Astrocyte of the cerebellum (primary cell): ENCODE data around the gene PHAX.
A peak's percentile ranks its signal among the peaks of the same experiment; 100 is the strongest.

Source experiments
- DNase-seq: peaks from one replicate; pipeline ENCODE4 v3.0.0-alpha.2; 2011; ENCODE audit warnings: low read depth
- H3K4me3 ChIP-seq: 2 replicates; pipeline ENCODE4 v1.5.1; 2011; ENCODE audit warnings: mild to moderate bottlenecking, low read depth, low read length, moderate library complexity
- CTCF ChIP-seq: IDR thresholded peaks from 2 replicates; pipeline ENCODE4 v1.5.1; 2012; ENCODE audit warnings: low read length, low read depth, moderate library complexity, mild to moderate bottlenecking; ENCODE audit errors: missing control alignments
- in situ Hi-C: cut with HindIII; loops from 2 replicates; pipeline ENCODE4 v1.10.0; 2017; ENCODE audit warnings: low sequenced_read_pairs

The PHAX gene

DNA sequence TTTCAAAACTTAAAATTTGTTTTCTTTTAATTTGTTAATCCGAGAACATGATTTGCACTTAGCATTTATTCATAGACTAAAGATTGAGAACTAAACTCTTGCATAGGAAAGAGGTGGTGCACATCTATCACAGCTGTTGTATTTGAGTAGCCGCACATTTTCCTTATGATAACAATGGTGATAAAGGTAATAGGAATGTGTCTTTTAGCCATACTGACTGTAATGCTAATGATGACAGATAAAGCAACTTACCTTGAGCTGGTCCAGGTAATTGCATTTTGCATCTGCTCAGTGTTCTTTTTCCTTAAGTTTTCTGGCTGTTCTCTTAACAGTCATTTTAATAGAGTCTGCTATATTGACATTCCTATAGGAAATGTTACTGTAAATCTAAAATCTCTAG, 19.0 kb downstream of the PHAX start:
- no peak overlapping the region for H3K4me3 ChIP-seq
- in situ Hi-C loops: no loop called here
- DNase-seq: no peak
- no peak for TF ChIP-seq CTCF

GRCh38 chr5:126624534-126624933, 23.8 kb downstream of the PHAX start:
- TF ChIP-seq CTCF: no peak
- no peak overlapping the region for H3K4me3 ChIP-seq
- in situ Hi-C loops: no loop called here
- peak; percentile 36 for DNase-seq

- no peak for DNase-seq
- in situ Hi-C loops: no loop called here
- TF ChIP-seq CTCF: no peak
- no peak overlapping the region for H3K4me3 ChIP-seq
Measured at GRCh38 chr5:126628102-126628501, 27.4 kb downstream of the PHAX start.

- H3K4me3 ChIP-seq: no peak overlapping the region
- in situ Hi-C loops: no loop called here
- TF ChIP-seq CTCF: no peak
- DNase-seq: no peak
Measured at GRCh38 chr5:126631920-126632319, 31.2 kb downstream of the PHAX start.

- DNase-seq: no peak
- no peak overlapping the region for H3K4me3 ChIP-seq
- TF ChIP-seq CTCF: no peak
- in situ Hi-C loops: no loop called here
Measured at GRCh38 chr5:126633552-126633951, 32.8 kb downstream of the PHAX start.

GRCh38 chr5:126635585-126635984, 34.8 kb downstream of the PHAX start:
- TF ChIP-seq CTCF: no peak
- H3K4me3 ChIP-seq: no peak overlapping the region
- DNase-seq: no peak
- in situ Hi-C loops: no loop called here

DNA sequence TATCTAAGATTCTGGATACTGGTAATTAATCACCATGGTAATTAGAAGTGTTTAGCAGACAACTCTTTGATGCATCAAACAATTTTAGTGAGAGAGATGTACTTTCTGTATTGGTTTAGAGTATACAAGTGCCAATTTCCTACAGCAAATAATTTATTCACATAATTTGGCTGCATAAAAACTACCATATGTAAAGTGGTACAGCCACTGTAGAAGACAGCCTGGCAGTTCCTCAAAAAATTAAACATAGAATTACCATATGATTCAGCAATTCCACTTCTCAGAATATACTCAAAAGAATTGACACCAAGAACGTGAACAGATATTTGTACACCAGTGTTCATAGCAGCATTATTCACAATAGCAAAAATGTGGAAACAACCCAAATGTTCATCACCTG, 36.2 kb downstream of the PHAX start:
- in situ Hi-C loops: no loop called here
- no peak overlapping the region for H3K4me3 ChIP-seq
- TF ChIP-seq CTCF: no peak
- DNase-seq: no peak
